K562 (cell line): ENCODE results near the gene OSGEP. TPM values are rescaled to one million over a fixed set of nuclear protein-coding genes. Genes with fewer than 3 reads are reported as not detected.

ENCODE experiments used
- ATAC-seq: fragments of 200-7000 bp; cut with Tn5 transposase; 3 replicates; pipeline ENCODE4 v1.9.1; 2020; ENCODE audit warnings: moderate library complexity
- BruUV-seq: library from RNA; stranded (reverse); fragments of 400-500 nt; replicated peaks from 2 replicates; lab custom pipeline; 2021; lab: Mats Ljungman, UMichigan
- CTCF ChIA-PET: fragments of 300-600 bp; formaldehyde crosslinking; extraction: SDS; loops from one replicate; lab custom pipeline; 2021; ENCODE audit warnings: low intra/inter-chr PET ratio; lab: Yijun Ruan, JAX
- POLR2A ChIA-PET: fragments of 300-600, 350-650 bp; sonication (Branson Sonifier 250); formaldehyde crosslinking; extraction: SDS; loops from one replicate; lab custom pipeline; 2021; ENCODE audit warnings: antibody characterized with exemption, inconsistent platforms; lab: Yijun Ruan, JAX
- DNase-seq, 4 experiments: peaks; one replicate each; pipeline versions ENCODE4 v3.0.0 to v3.0.0-alpha.2; 2011 to 2018; ENCODE audit warnings: low spot score in 3 of 4, mixed read lengths in 3 of 4; ENCODE audit errors: extremely low read depth in 1 of 4
- FAIRE-seq: peaks from 2 replicates; lab custom pipeline; 2011; peaks lifted over from hg19 to GRCh38; lab: Jason Lieb, UNC
- H2AFZ ChIP-seq: 2 replicates; pipeline ENCODE4 v1.6.0; 2011; ENCODE audit warnings: low read depth, low read length, control low read depth, inconsistent platforms
- H3K27ac ChIP-seq: fragments of 200-600 bp; 3 replicates; pipeline ENCODE4 v1.8.0; 2011; ENCODE audit warnings: low read depth, mild to moderate bottlenecking, control low read depth, inconsistent platforms, low read length, moderate library complexity, mixed read lengths; ENCODE audit errors: extremely low read depth
- H3K27me3 ChIP-seq, 2 experiments: fragments of 300-600 bp in 1 of 2; 2 replicates in 1 of 2; 3 replicates in 1 of 2; pipeline versions ENCODE4 v1.6.0 to v1.8.0; 2011; ENCODE audit warnings: inconsistent platforms in 2 of 2, low read length in 2 of 2, mild to moderate bottlenecking in 1 of 2, mixed read lengths in 1 of 2, moderate library complexity in 1 of 2; ENCODE audit not compliant: control insufficient read depth in 2 of 2, insufficient read depth in 2 of 2
- H3K36me3 ChIP-seq: fragments of 300-600 bp; 3 replicates; pipeline ENCODE4 v1.8.0; 2011; ENCODE audit warnings: mild to moderate bottlenecking, low read length, inconsistent platforms; ENCODE audit not compliant: control insufficient read depth, insufficient read depth
- H3K4me1 ChIP-seq, 2 experiments: fragments of 200-600 bp in 1 of 2; replicated peaks in 1 of 2; 2 replicates in 1 of 2; 3 replicates in 1 of 2; pipeline versions ENCODE4 v1.5.1 to v1.8.0; 2011; ENCODE audit warnings: inconsistent platforms in 2 of 2, low read length in 2 of 2, mild to moderate bottlenecking in 1 of 2, mixed read lengths in 1 of 2, moderate library complexity in 1 of 2; ENCODE audit not compliant: control insufficient read depth in 2 of 2, insufficient read depth in 2 of 2
- H3K4me2 ChIP-seq: 2 replicates; pipeline ENCODE4 v1.6.1; 2011; ENCODE audit warnings: low read length, control low read depth, inconsistent platforms, mixed read lengths; ENCODE audit not compliant: insufficient read depth
- H3K4me3 ChIP-seq: fragments of 200-600 bp; sonication (generic), shearing (Covaris generic); 2 replicates; pipeline ENCODE4 v1.5.1; 2016; ENCODE audit warnings: control low read depth, inconsistent platforms
- H3K79me2 ChIP-seq: fragments of 200-600 bp; 3 replicates; pipeline ENCODE4 v1.8.0; 2011; ENCODE audit warnings: low read length, inconsistent platforms; ENCODE audit not compliant: control insufficient read depth, insufficient read depth
- H3K9ac ChIP-seq, 2 experiments: 2 replicates each; pipeline versions ENCODE4 v1.6.0 to v1.6.1; 2011; ENCODE audit warnings: low read depth in 2 of 2, low read length in 2 of 2, control low read depth in 1 of 2, inconsistent platforms in 1 of 2, mild to moderate bottlenecking in 1 of 2, mixed read lengths in 1 of 2; ENCODE audit not compliant: insufficient read depth in 1 of 2
- H3K9me1 ChIP-seq: one replicate; pipeline ENCODE4 v1.6.0; 2011; ENCODE audit warnings: inconsistent platforms, mild to moderate bottlenecking, low read length, moderate library complexity; ENCODE audit not compliant: control insufficient read depth, insufficient read depth
- H3K9me3 ChIP-seq: replicated peaks from 2 replicates; pipeline ENCODE4 v1.5.1; 2011; ENCODE audit warnings: low read depth, low read length, inconsistent platforms; ENCODE audit not compliant: control insufficient read depth, insufficient read depth
- H4K20me1 ChIP-seq: replicated peaks from 2 replicates; pipeline ENCODE4 v1.6.1; 2011; ENCODE audit warnings: low read length, inconsistent platforms, mixed read lengths; ENCODE audit not compliant: control insufficient read depth, insufficient read depth
- BMI1 ChIP-seq: fragments of 150-350 bp; IDR thresholded peaks from 2 replicates; pipeline ENCODE4 v1.6.1; 2014; ENCODE audit warnings: low read length
- BRF1 ChIP-seq: IDR thresholded peaks from 3 replicates; pipeline ENCODE4 v1.6.1; 2011; ENCODE audit warnings: borderline replicate concordance, mild to moderate bottlenecking; ENCODE audit not compliant: insufficient read length; ENCODE audit errors: extremely low read depth
- CCNT2 ChIP-seq: IDR thresholded peaks from 2 replicates; pipeline ENCODE4 v1.6.1; 2011; ENCODE audit warnings: borderline replicate concordance, low read depth, mild to moderate bottlenecking, moderate library complexity, mixed read lengths, low read length; ENCODE audit not compliant: insufficient read length; ENCODE audit errors: extremely low read depth
- CHD4 ChIP-seq: fragments of 200-600 bp; sonication (generic); IDR thresholded peaks from 3 replicates; pipeline ENCODE4 v1.6.1; 2012; ENCODE audit warnings: low read depth, mild to moderate bottlenecking, mixed read lengths, low read length, inconsistent platforms; ENCODE audit not compliant: insufficient read depth, insufficient replicate concordance, poor library complexity, severe bottlenecking
- FOXA1 ChIP-seq: fragments of 450-650 bp; IDR thresholded peaks from 2 replicates; pipeline ENCODE4 v1.6.1; 2016; ENCODE audit warnings: mild to moderate bottlenecking, borderline replicate concordance
- GTF2E2 ChIP-seq: fragments of 200-800 bp; sonication (Bioruptor generic); IDR thresholded peaks from 2 replicates; pipeline ENCODE4 v1.6.1; 2016; ENCODE audit warnings: missing genetic modification characterization, missing compliant biosample characterization
- HCFC1 ChIP-seq: IDR thresholded peaks from 2 replicates; pipeline ENCODE4 v1.6.1; 2012; ENCODE audit warnings: low read depth, low read length, improper control_type of control experiment
- IFI16 ChIP-seq: fragments of 250-450 bp; sonication (Bioruptor Pico); IDR thresholded peaks from 2 replicates; pipeline ENCODE4 v2.1.2; 2022; ENCODE audit warnings: mild to moderate bottlenecking, inconsistent platforms
- MAFG ChIP-seq: fragments of 450-650 bp; conservative IDR thresholded peaks from 2 replicates; pipeline ENCODE4 v1.6.1; 2016; ENCODE audit warnings: missing genetic modification characterization, missing compliant biosample characterization
- NFIC ChIP-seq: fragments of 450-650 bp; IDR thresholded peaks from 2 replicates; pipeline ENCODE4 v1.6.1; 2017; ENCODE audit warnings: mild to moderate bottlenecking, inconsistent platforms
- SMARCB1 ChIP-seq: IDR thresholded peaks from 2 replicates; pipeline ENCODE4 v1.6.1; 2011; ENCODE audit warnings: improper control_type of control experiment, low read depth; ENCODE audit not compliant: insufficient read length
- TEAD4 ChIP-seq, 2 experiments: sonication (generic) in 1 of 2; formaldehyde crosslinking in 1 of 2; IDR thresholded peaks; 2 replicates each; pipeline versions ENCODE4 v1.6.1 to v1.8.0; 2012 to 2022; ENCODE audit warnings: borderline replicate concordance in 1 of 2, inconsistent platforms in 1 of 2, low read length in 1 of 2, mild to moderate bottlenecking in 1 of 2, missing genetic modification reagents in 1 of 2
- THRA ChIP-seq: fragments of 450-650 bp; IDR thresholded peaks from 2 replicates; pipeline ENCODE4 v1.6.1; 2017; ENCODE audit warnings: mild to moderate bottlenecking, moderate library complexity
- U2AF1 ChIP-seq: fragments of 200-400 bp; formaldehyde crosslinking; optimal IDR thresholded peaks from 2 replicates; pipeline ENCODE3; 2017; ENCODE audit warnings: mild to moderate bottlenecking, low read depth, low read length, moderate library complexity
- ZNF121 ChIP-seq: sonication (generic); formaldehyde crosslinking; conservative IDR thresholded peaks from 2 replicates; pipeline ENCODE4 v1.8.0; 2022; ENCODE audit warnings: missing genetic modification reagents
- ZNF316 ChIP-seq: fragments of 450-650 bp; IDR thresholded peaks from 2 replicates; pipeline ENCODE4 v1.6.1; 2016
- ZNF347 ChIP-seq: fragments of 450-650 bp; formaldehyde crosslinking; IDR thresholded peaks from 2 replicates; pipeline ENCODE4 v1.4.0; 2020; ENCODE audit warnings: low read depth, mild to moderate bottlenecking, moderate library complexity
- ZNF431 ChIP-seq: sonication (generic); formaldehyde crosslinking; IDR thresholded peaks from 2 replicates; pipeline ENCODE4 v1.8.0; 2022; ENCODE audit warnings: mild to moderate bottlenecking, missing genetic modification reagents
- ZNF444 ChIP-seq: fragments of 250-450 bp; sonication (Bioruptor Pico); IDR thresholded peaks from 2 replicates; pipeline ENCODE4 v1.4.0; 2020; ENCODE audit warnings: mild to moderate bottlenecking, moderate library complexity
- WGBS: fragments of 100-300 bp; shearing (Covaris generic); methylation state at CpG from one replicate; pipeline ENCODE4 v1.1.6; 2016; ENCODE audit warnings: low coverage, mixed read lengths; ENCODE audit not compliant: insufficient coverage; ENCODE audit errors: missing lambda C conversion rate; 5-methylcytosine and 5-hydroxymethylcytosine counted together
- in situ Hi-C: fragments of 300-500 bp; cut with MboI; formaldehyde crosslinking; loops from 4 replicates; pipeline ENCODE4 v1.15.0; 2018; ENCODE audit warnings: inconsistent platforms, mixed read lengths
- intact Hi-C: fragments of 100-400 bp; cut with micrococcal nuclease; formaldehyde crosslinking; loops from 2 replicates; pipeline ENCODE4 v1.14.2; 2022
- polyA plus RNA-seq, 8 experiments: library from polyadenylated mRNA; depleted of rRNA in 4 of 8; stranded (reverse) in 5 of 8; unstranded in 3 of 8; fragments of >200 nt; fragmentation: Nextera tagmentation in 2 of 8; fragmentation: Illumina TruSeq in 1 of 8; extraction: Ambion mirVana in 2 of 8; extraction: Trizol in 1 of 8; gene quantifications; 2 replicates each; pipeline versions ENCODE4 v1.2.1 to v1.2.3, GENCODE V29; 2011 to 2014; ENCODE audit warnings: inconsistent platforms in 1 of 8, missing spikeins in 1 of 8
- total RNA-seq, 7 experiments: library from RNA; depleted of rRNA in 6 of 7; stranded (reverse); fragments of >200 nt in 6 of 7; fragmentation: Illumina TruSeq in 2 of 7; extraction: Trizol in 2 of 7; gene quantifications; 2 replicates each; pipeline versions ENCODE4 v1.2.1 to v1.2.3, GENCODE V29; 2011 to 2021; ENCODE audit warnings: low replicate concordance in 1 of 7

OSGEP gene
- total and polyA plus RNA-seq, 9 of the 15 experiments (the other 6 are each of a cell fraction or from before 2014, with no cell fraction given): 32.1 to 59.2 (median 44.1) TPM

- H3K9me1 ChIP-seq: no peaks in the 10 kb centered on the region
- intact Hi-C loops: no loop called here
- no peaks in the 10 kb centered on the region for H3K79me2 ChIP-seq
- H3K4me3 ChIP-seq: no peak overlapping the region
- no peaks in the 10 kb centered on the region for H3K27me3 ChIP-seq
- no peaks in the 10 kb centered on the region for H3K9me3 ChIP-seq
- H4K20me1 ChIP-seq: no peaks in the 10 kb centered on the region
- POLR2A ChIA-PET: no interaction called here
- DNase-seq (no peak), FAIRE-seq (no peak), ATAC-seq (no peak)
- WGBS: 94% methylated on average over 2 of the region's 2 CpGs
- no peaks in the 10 kb centered on the region for H3K36me3 ChIP-seq
- H3K9ac ChIP-seq: no peak overlapping the region
- CTCF ChIA-PET: no interaction called here
- 0 out of 2 replicates have a peak, but pooled peaks have one; percentile 9 for TF ChIP-seq NFIC
- TF ChIP-seq GTF2E2 (tag): no peak
- TF ChIP-seq CCNT2: no peak
- no peak for TF ChIP-seq ZNF347 (CRISPR knock-in tag)
- TF ChIP-seq U2AF1: no peak
- TF ChIP-seq IFI16 (CRISPR knock-in tag): no peak
- 0 out of 2 replicates have a peak, but pooled peaks have one; percentile 21 for TF ChIP-seq MAFG (tag)
- TF ChIP-seq ZNF316: peak; percentile 13; the same call in 1 of the 2 replicates
- no peak for TF ChIP-seq SMARCB1
- no peak for TF ChIP-seq ZNF444 (CRISPR knock-in tag)
- no peak for TF ChIP-seq THRA
- no peak for TF ChIP-seq ZNF121 (CRISPR knock-in tag)
- no peak for TF ChIP-seq TEAD4 (IDR thresholded peaks at IDR 0.05; ENCODE audit: low read length)
- TF ChIP-seq TEAD4 (CRISPR knock-in tag; IDR thresholded peaks at IDR 0.05; ENCODE audit: borderline replicate concordance): no peak
- TF ChIP-seq BRF1: no peak
- TF ChIP-seq HCFC1: no peak
- TF ChIP-seq BMI1: no peak
- TF ChIP-seq ZNF431 (CRISPR knock-in tag): no peak
- no peak for TF ChIP-seq CHD4
- no peak for TF ChIP-seq FOXA1
- no peak overlapping the region for H3K4me2 ChIP-seq
- peaks cover 0 to 5% of the 10 kb centered on the region in 2 experiments; a peak in 2 of 5 replicates for H3K4me1 ChIP-seq
- BruUV-seq: no TSS peak
- no peak overlapping the region for H2AFZ ChIP-seq
- H3K27ac ChIP-seq: no peak overlapping the region
- in situ Hi-C loops: no loop called here
Measured at GRCh38 chr14:20501346-20501745, 46.7 kb upstream of the OSGEP start.
